ENCODE data around the gene GDNF. TPM values are rescaled to one million over a fixed set of nuclear protein-coding genes. Genes with fewer than 3 reads are reported as not detected.

Gene GDNF
- total RNA-seq, 2 donors from 2014 or later = 0.82 to 2.5 TPM

- intact Hi-C loops (cut with DNase I, micrococcal nuclease) = no loop called here
- no peak for ATAC-seq
Observed at GRCh38 chr5:37850226-37850865, 10.5 kb upstream of the GDNF start.

GRCh38 chr5:37849641-37850040 lies 9.8 kb upstream of the GDNF start:
- no peak for DNase-seq
- intact Hi-C loops (cut with DNase I, micrococcal nuclease) = no loop called here
- ATAC-seq = no peak

More at GRCh38 chr5:37850226-37850865, 10.5 kb upstream of the GDNF start:
- DNase-seq = no peak

- intact Hi-C loops (cut with DNase I, micrococcal nuclease) = no loop called here
- ATAC-seq = peak; percentile 52
- no peak for DNase-seq
Observed at GRCh38 chr5:37847978-37848425, 8.2 kb upstream of the GDNF start.

GRCh38 chr5:37846786-37847310 lies 7.0 kb upstream of the GDNF start:
- ATAC-seq (no peak), DNase-seq (no peak)
- intact Hi-C loops (cut with DNase I, micrococcal nuclease) = no loop called here

- DNase-seq = no peak
- intact Hi-C loops (cut with DNase I, micrococcal nuclease) = no loop called here
- no peak for ATAC-seq
Observed at GRCh38 chr5:37844009-37844408, 4.2 kb upstream of the GDNF start.

- DNase-seq (no peak), ATAC-seq (no peak)
- intact Hi-C loops (cut with DNase I, micrococcal nuclease) = no loop called here
Observed at GRCh38 chr5:37842048-37842447, 2.2 kb upstream of the GDNF start.

- intact Hi-C loops (cut with DNase I, micrococcal nuclease) = no loop called here
- ATAC-seq (no peak), DNase-seq (no peak)
Observed at GRCh38 chr5:37841203-37841602, 1.4 kb upstream of the GDNF start.

GRCh38 chr5:37840053-37841034 lies 503 bp upstream of the GDNF start:
- peak in 1 of 2 donors; percentile 43 for DNase-seq
- ATAC-seq = peak; percentile 37
- intact Hi-C loops (cut with DNase I, micrococcal nuclease) = no loop called here

- intact Hi-C loops (cut with DNase I, micrococcal nuclease) = loop anchor here (5.0 kb wide), 1 partner anchor 353 kb away; no protein-coding TSS in a partner anchor
- ATAC-seq = no peak
Observed at GRCh38 chr5:37838933-37839341, 904 bp downstream of the GDNF start.

GRCh38 chr5:37838152-37838932 lies 1.5 kb downstream of the GDNF start:
- DNase-seq (no peak), ATAC-seq (no peak)
- intact Hi-C loops (cut with DNase I, micrococcal nuclease) = loop anchor here (5.0 kb wide), 1 partner anchor 354 kb away; no protein-coding TSS in a partner anchor

More at GRCh38 chr5:37838933-37839341, 904 bp downstream of the GDNF start:
- no peak for DNase-seq

- ATAC-seq (peak; percentile 63), DNase-seq (peak; percentile 47 to 68)
- intact Hi-C loops (cut with DNase I, micrococcal nuclease) = loop anchor here (5.0 kb wide), 1 partner anchor 355 kb away; no protein-coding TSS in a partner anchor
Observed at GRCh38 chr5:37837414-37838032, 2.3 kb downstream of the GDNF start.

- intact Hi-C loops (cut with DNase I, micrococcal nuclease) = loop anchor here (5.0 kb wide), 1 partner anchor 355 kb away; no protein-coding TSS in a partner anchor
- no peak for ATAC-seq
Observed at GRCh38 chr5:37836592-37837413, 3.0 kb downstream of the GDNF start.

GRCh38 chr5:37836235-37836591 lies 3.6 kb downstream of the GDNF start:
- DNase-seq (no peak), ATAC-seq (no peak)
- intact Hi-C loops (cut with DNase I, micrococcal nuclease) = loop anchor here (5.0 kb wide), 1 partner anchor 356 kb away; no protein-coding TSS in a partner anchor

More at GRCh38 chr5:37836592-37837413, 3.0 kb downstream of the GDNF start:
- DNase-seq = no peak

- intact Hi-C loops (cut with DNase I, micrococcal nuclease) = loop anchor here (5.0 kb wide), 1 partner anchor 357 kb away; no protein-coding TSS in a partner anchor
- ATAC-seq (no peak), DNase-seq (no peak)
Observed at GRCh38 chr5:37835380-37835973, 4.4 kb downstream of the GDNF start.

GRCh38 chr5:37834542-37835379 lies 5.1 kb downstream of the GDNF start:
- ATAC-seq (no peak), DNase-seq (no peak)
- intact Hi-C loops (cut with DNase I, micrococcal nuclease) = loop anchor here (5.0 kb wide), 2 partner anchors 358 to 422 kb away; no protein-coding TSS in a partner anchor

- ATAC-seq (no peak), DNase-seq (no peak)
- intact Hi-C loops (cut with DNase I, micrococcal nuclease) = loop anchor here in 1 of 2 donors (5.0 kb wide), 1 partner anchor 422 kb away; no protein-coding TSS in a partner anchor
Observed at GRCh38 chr5:37833990-37834389, 5.9 kb downstream of the GDNF start.

Measured in left colon (tissue), 2 donors.